Ureter (tissue), 1 donor: ENCODE data around the gene PPIH. TPM values are rescaled to one million over a fixed set of nuclear protein-coding genes. Genes with fewer than 3 reads are reported as not detected.
"Not testable (repeated sequence)": the region's sequence is repeated elsewhere in the genome, so short reads cannot be mapped to it uniquely, and the experiment has no call there.

Source experiments
- DNase-seq: peaks from one replicate; pipeline ENCODE4 v3.0.0-alpha.2; 2020; ENCODE audit warnings: low spot score
- total RNA-seq: library from RNA; stranded (reverse); gene quantifications from one replicate; pipeline ENCODE4 v1.2.4, GENCODE V29; 2023
- donor health status: DM: yes; HTN: yes; CAD: no.

Gene PPIH
- total RNA-seq = 27.8 TPM

DNA sequence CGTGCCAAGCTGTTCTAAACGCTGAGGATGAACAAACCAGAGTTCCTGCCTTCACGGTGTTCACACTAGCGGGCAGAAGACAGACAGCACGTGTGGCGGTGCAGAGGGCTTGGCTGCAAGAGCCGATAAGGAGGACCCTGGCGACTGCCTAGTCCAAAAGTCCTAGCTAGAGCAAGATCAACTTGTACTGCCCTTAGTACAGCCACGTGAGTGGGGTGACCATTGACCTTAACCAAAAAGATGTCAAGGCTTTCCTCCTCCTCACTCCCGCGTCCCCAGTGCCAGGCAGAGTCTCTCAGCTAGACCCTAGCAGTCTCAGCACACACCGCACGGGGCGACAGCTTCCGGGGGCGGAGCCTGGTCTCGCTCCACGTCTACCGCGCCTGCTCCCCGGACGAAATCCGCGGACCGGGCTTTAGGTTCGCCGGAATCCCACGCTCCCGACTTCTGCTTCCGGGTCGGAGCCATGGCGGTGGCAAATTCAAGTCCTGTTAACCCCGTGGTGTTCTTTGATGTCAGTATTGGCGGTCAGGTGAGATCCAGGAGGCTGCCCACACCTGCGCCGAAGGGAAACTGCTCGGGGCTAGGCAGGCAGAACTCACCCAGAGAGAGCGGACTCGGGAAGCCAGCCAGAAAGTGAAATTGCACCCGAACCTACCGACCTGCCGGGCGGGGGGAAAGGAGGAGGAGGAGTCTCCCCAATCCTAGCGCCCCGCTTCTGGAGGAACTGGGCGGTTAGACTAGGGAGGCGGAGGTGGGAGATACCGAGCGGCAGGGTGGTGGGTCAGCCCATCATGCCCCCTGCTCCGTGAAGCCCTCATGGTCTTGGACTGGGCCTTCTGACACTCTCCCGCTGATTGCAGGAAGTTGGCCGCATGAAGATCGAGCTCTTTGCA lies at the start of gene PPIH:
Gene PPIH, plus strand, starts transcription at position 443 of the 896 bp plus-strand sequence. Its CDS starts 24 bp downstream, at position 467.
- peak; percentile 95 for DNase-seq

DNA sequence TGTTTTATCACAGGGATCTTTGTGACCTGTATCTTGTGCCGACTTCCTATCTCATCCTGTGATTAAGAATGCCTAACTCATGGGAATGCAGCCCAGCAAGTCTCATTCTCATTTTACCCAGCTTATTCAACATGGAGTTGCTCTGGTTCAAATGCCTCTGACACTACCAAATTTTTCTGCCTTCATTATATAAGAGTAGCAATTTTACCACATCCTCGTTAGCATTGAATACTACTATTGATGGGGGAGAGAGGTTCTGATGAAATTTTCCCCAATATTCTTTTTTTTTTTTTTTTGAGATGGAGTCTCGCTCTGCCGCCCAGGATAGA lies 44.5 kb upstream of the PPIH start:
- no peak for DNase-seq

DNA sequence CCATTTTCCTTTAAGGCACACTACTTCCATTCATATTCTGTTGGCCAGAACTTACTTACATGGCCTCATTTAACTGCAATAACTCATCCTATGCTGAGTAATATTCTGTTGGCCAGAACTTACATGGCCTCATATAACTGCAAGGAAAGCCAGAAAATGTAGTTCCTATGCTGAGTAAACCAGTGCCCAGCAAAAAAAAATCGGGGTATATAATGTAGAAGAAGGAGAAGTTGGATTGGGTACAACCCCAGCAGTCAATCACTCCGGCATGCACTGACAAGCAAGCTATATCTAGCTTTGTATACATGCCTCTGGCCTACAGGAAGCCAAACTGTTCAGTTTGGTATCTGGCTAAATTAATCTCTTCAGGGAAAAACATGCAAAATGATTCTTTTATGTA lies 39.4 kb upstream of the PPIH start:
- no peak for DNase-seq

- DNase-seq = no peak
These were observed 37.9 kb upstream of the PPIH start for GRCh38 chr1:42620307-42620706.

DNA sequence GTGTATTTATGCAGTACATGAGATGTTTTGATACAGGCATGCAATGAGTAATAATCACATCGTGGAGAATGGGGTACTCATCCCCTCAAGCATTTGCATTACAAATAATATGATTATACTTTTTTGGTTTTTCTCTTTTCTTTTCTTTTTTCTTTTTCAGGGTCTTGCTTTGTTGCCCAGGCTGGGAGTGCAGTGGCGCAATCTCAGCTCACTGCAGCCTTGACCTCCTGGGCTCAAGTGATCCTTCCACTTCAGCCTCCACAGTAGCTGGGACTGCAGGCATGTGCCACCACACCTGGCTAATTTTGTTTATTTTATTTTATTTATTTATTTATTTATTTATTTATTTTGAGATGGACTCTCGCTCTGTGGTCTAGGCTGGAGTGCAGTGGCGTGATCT lies 37.0 kb upstream of the PPIH start:
- not testable (repeated sequence) for DNase-seq

- DNase-seq = not testable (repeated sequence)
These were observed 31.0 kb upstream of the PPIH start for GRCh38 chr1:42627205-42627604.

DNA sequence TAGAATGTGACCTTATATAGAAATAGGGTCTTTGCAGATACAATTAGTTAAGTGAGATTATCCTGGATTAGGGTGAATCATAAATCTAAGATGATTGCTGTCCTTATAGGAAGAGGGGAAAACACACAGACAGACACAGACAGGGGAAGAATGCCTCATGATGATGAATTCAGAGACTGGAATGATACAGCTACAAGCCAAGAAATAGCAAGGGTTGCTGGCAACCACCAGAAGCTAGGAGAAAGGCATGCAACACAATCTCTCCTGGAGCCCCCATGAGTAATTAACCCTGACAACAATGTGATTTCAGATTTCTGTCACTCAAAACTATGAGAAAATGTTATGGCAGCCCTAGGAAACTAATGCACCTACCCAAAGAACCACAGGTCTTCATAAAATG lies 19.1 kb upstream of the PPIH start:
- DNase-seq = no peak

- DNase-seq = no peak
These were observed 12.2 kb upstream of the PPIH start for GRCh38 chr1:42646056-42646455.

DNA sequence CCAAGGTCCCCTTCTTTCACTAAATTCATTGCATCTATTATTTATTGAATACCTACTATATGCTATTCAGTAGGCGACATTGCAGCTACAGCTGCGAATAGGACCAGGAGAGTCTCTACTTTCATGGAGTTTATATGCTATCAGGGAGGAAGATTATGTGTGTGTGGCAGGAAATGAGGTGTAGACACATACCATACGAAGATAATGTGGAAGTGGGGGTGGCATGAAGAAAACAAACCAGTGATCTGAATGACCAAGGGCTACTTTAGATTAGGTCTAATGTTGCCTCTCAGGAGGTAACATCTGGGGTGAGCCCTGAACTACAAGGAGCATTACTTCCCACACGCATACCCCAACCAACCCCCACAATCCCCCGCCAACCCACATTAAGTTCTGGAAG lies 1.0 kb upstream of the PPIH start:
- no peak for DNase-seq

DNA sequence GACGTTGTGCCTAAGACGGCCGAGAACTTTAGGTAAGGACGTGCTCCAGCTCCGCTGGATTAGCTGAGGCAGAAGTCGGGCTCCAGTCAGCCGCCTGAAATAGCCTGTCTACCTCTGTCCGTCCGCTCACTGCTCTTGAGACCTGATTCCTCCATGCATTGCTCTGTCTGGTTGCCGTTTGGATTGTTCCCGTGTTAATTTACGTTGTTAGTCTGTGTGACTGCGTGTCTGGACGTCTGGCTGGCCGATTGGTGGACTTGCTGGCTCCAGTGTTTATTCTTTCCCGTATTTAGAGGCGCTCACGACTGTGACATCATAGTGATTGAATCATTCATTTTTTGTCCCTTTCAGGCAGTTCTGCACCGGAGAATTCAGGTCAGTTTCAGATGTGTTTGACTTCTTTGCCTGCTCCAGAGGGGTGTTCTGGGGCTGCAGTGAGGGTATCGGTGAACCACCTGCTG lies 684 bp downstream of the PPIH start:
- DNase-seq = no peak

GRCh38 chr1:42660907-42661500 lies 2.8 kb downstream of the PPIH start:
- DNase-seq = no peak

DNA sequence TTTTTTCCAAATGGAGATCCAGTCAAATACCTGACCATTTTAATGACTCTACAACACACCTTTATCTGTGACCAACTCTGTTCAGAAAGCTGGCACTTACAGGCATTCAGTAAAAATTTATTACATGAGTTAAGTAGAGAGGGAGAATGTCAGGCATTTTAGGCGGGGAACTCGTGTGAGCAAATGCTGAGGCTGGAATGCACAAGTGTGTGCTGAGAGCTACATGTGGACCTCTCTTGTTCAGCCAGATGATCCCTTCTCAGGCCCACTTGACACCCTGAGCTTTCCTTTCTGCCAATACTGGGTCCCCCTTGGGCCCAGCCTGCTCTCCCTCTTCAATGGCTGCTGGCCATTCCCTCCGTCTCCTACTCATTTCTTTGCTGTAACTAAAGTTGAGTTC lies 11.7 kb downstream of the PPIH start:
- DNase-seq = no peak

DNA sequence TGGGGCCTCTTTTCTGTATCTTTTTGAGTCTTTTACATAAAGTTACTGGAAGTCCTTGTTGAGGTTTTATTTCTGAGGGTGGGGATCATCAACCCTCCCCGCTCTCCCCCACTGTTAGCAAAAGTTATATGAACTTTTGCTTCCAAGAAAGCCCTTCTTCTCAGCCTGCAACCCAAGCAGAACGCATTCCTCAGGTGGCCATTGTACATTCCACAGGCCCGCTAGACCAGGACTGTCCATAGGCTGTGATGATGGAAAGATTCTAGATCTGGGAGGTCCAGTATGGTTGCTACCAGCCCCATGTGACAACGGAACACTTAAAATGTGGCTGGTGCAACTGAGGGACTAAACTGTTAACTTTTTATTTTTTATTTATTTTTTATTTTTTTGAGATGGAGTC lies 12.2 kb downstream of the PPIH start:
- no peak for DNase-seq

GRCh38 chr1:42674214-42674613 lies 16.0 kb downstream of the PPIH start:
- no peak for DNase-seq

DNA sequence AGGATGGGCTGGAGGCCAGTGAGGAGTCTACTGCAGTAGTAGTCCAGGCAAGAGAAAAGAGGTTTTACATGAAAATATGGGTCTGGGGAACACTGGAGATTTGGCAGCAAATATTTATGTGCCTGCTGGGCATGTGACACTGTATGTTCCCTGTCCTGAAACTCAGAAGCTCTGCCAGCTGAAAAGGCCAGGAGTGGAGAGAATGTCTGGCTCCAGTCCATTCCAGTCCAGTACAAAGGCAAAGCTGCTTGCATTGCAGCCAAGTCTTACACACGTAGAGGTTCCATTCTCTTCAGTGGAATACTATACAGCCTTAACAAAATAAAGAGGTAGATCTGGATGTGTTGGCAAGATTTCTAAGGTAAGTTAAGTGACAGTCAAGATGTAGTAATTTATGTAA lies 16.5 kb downstream of the PPIH start:
- DNase-seq = no peak

DNA sequence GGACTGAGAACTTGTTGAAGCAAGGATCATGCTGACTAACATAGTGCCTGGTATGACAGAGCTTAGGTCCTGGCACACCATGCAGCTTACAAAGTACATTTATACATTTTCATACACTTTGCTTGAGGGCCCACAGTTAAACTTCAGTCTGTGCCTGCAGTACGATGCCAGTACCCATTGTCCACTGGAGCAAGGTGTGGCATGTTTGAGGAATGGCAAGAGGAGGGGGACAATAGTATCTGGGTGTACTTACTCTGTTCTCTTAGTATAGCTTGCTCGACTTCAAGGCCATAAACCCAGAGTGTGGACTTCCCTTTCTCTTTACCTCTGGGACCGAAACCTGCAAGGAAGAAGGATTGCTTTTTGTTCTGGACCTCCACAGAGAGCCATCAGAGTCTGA lies 17.2 kb downstream of the PPIH start:
- DNase-seq = no peak

DNA sequence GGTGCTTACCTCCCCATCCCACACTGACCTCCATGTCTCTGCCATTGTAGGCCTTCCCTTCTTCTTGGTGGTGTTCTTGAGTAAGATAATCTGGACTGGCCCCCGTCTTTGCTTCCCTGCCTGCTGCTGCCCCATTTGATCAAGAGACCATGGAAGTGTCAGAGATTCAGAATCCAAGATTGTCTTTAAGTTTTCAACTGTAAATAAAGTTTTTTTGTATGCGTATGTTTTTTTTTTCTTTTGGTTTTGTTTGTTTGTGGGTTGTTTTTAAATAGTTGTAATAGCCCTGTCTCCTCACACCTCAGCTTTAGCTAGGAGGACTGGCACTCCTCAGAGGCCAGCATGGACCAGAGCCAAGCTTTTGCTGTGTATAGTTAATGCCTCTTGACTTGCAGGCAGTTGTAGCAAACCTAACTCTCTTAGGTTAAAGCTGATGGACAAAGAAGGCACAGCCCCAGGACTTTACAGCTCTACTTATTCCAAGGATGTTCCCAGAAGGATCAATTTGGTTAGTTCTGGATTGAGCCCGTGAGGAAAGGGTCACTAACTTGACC lies 18.4 kb downstream of the PPIH start:
- DNase-seq = no peak

DNA sequence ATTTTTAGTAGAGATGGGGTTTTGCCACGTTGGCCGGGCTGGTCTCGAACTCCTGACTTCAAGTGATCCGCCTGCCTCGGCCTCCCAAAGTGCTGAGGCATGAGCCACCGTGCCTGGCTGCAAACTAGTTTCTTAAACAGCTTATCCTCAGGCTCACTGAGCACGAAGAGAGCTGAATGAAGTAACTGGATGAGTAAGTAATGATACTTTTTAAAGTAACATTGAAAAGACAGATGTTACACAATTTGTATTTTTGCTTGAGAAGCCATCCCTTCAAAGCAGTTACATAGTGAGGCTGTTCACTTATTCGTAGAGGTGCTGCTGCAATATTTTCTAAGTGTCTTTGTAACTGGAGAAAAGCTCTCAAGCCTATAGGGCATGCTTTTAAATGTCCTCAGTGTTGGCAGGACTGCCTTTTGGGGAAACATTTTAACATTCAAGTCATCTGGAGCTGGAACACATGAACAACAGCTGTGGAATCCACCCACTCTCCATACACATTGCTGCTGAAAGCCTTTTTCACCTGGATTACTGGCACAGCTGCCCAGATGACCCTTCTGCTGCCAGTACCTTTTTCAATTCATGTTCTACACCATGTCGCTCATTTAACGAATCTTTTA lies 21.3 kb downstream of the PPIH start:
- DNase-seq = no peak

DNA sequence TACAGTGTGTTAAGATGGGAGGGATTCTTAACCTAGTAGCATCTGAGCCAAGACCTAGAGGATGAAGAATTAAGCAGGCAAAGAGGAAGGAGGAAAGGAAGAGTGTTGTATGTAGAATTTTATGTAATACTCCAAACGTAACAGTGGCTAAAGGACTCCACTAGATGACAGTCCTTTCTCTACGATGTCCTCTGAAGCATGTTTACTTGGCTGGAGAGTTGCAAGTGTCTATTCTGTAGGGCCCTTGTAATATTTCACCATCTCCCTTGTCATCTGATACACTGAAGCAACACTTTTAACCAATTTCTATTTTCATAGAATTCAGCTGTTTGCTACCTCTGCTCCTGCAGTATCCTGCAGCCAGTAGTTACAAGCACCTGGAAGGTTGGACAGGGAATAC lies 21.8 kb downstream of the PPIH start:
- no peak for DNase-seq

DNA sequence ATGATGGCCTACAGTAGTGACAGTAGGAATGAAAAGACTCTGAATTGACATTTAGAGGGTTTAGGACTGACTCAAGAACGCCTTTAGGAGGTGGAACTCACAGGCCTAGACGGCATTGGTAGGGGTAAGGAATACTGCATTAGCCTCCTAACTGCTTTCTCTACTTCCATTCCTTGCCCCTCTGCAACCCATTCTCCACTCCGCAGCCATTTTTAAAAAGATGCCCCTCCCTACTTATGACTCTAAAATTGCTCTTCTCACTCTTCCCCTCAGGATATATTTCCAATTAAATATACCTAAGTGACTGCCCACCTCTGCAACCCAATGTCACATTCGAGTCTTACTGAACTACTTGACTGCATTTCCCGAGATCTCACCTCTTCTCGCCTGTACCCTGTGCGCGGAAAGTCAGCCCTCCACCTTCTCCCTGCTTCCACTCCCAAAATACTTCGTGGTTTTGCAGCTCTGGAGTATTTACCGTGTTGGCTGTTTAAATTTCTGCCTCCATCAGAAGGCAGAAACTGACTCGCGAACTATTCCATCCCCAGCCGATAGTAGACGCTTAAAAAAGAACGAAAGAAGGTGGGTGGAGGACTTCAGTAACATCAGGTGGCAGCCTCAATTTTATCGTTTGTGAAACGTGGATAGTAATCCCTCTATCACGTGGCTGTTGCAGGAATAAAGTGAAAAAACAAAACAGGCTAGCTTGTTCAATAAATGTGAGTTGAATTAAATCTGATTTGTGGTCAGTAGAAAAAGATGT lies 22.9 kb downstream of the PPIH start:
- no peak for DNase-seq

- DNase-seq = peak; percentile 98
These were observed 23.7 kb downstream of the PPIH start, which contains the start of gene YBX1 for GRCh38 chr1:42681741-42682483. Gene YBX1, plus strand, starts transcription at chr1:42682418. Its CDS starts 148 bp downstream, at chr1:42682566.
